Gastrocnemius medialis (tissue), 4 donors: ENCODE results near the gene UBR3.

Source experiments
- POLR2A ChIP-seq, 2 donors: fragments of 450-650 bp; IDR thresholded peaks; one replicate each; pipeline ENCODE4 v1.6.1; 2017; ENCODE audit warnings: antibody characterized with exemption in 2 of 2, mild to moderate bottlenecking in 2 of 2, moderate library complexity in 2 of 2
- TF ChIP-seq, protein P1 (sequence below), 5 experiments: fragments of 450-650 bp in 3 of 5; fragments of 200-600 bp in 2 of 5; sonication (generic) in 2 of 5; IDR thresholded peaks in 4 of 5; conservative IDR thresholded peaks in 1 of 5; 1 replicate in 4 of 5; 2 replicates in 1 of 5; pipeline ENCODE4 v1.5.1; 2016 to 2019; ENCODE audit warnings: antibody characterized with exemption in 5 of 5, mild to moderate bottlenecking in 3 of 5, moderate library complexity in 3 of 5

DNA sequence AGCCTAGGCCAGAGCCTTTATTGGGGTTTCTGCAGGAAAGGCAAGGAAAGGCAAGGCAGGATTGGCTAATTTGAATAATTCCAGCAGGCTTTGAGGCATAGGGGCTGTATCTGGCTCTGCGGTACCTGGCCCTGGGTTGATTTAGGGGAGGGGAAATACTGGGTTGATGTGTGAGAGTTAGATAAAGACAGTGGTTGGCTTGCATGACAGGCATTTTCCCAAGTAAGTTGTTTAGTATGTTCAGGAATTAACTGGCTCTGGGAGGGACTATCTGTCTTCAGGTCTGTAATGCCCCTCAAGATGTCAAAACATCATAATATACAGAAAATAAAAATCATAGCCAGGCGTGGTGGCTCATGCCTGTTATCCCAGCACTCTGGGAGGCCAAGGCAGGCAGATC is 98.7 kb downstream of the UBR3 start:
- TF ChIP-seq, protein P1, sequence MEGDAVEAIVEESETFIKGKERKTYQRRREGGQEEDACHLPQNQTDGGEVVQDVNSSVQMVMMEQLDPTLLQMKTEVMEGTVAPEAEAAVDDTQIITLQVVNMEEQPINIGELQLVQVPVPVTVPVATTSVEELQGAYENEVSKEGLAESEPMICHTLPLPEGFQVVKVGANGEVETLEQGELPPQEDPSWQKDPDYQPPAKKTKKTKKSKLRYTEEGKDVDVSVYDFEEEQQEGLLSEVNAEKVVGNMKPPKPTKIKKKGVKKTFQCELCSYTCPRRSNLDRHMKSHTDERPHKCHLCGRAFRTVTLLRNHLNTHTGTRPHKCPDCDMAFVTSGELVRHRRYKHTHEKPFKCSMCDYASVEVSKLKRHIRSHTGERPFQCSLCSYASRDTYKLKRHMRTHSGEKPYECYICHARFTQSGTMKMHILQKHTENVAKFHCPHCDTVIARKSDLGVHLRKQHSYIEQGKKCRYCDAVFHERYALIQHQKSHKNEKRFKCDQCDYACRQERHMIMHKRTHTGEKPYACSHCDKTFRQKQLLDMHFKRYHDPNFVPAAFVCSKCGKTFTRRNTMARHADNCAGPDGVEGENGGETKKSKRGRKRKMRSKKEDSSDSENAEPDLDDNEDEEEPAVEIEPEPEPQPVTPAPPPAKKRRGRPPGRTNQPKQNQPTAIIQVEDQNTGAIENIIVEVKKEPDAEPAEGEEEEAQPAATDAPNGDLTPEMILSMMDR (IDR thresholded peaks at IDR 0.05 in 4 of 5, conservative IDR thresholded peaks at IDR 0.05 in 1 of 5): no peak
- no peak for TF ChIP-seq POLR2A (IDR thresholded peaks at IDR 0.05)
